ENCODE measurements around the gene ATG101. TPM values are rescaled to one million over a fixed set of nuclear protein-coding genes. Genes with fewer than 3 reads are reported as not detected.
A peak's percentile ranks its signal among the peaks of the same experiment; 100 is the strongest.

Gene ATG101
- total and polyA plus RNA-seq, 2 of the 8 experiments (the other 6 are each of a cell fraction or from before 2014, with no cell fraction given) = 49.8 to 55.9 TPM

GRCh38 chr12:52052468-52053186 is 17.2 kb upstream of the ATG101 start:
- Histone ChIP-seq H3K4ac (replicated peaks; ENCODE audit: insufficient read length, low read depth, low read length) (no peak overlapping the region), H3K4me2 (ENCODE audit: insufficient read depth in 1 of 2, low read depth in 2 of 2, low read length in 2 of 2) (peak overlapping the region in 1 of 2 experiments; percentile 80; a peak in 1 of 4 replicates), H4K8ac (ENCODE audit: extremely low read depth, insufficient read depth, low read length) (no peak overlapping the region), H4K91ac (replicated peaks; ENCODE audit: insufficient read length, low read length) (no peak overlapping the region), H3K18ac (ENCODE audit: extremely low read depth, low read length) (no peak overlapping the region), H3K27me3 (replicated peaks in 1 of 4; ENCODE audit: control insufficient read depth in 3 of 4, extremely low read depth in 1 of 4, insufficient read depth in 3 of 4, low read length in 3 of 4) (peaks cover 4 to 44% (median 36%) of the 10 kb centered on the region in 4 experiments), H3K4me1 (replicated peaks in 1 of 4; ENCODE audit: control insufficient read depth in 3 of 4, insufficient read depth in 4 of 4, low read length in 3 of 4) (peaks cover 0 to 19% (median 9%) of the 10 kb centered on the region in 4 experiments; a peak in 6 of 7 replicates), H2AK5ac (ENCODE audit: low read depth, low read length) (no peak overlapping the region), H3K4me3 (ENCODE audit: extremely low read depth in 1 of 4, insufficient read depth in 2 of 4, low read depth in 3 of 4, low read length in 4 of 4) (no peak overlapping the region), H2BK15ac (ENCODE audit: low read length) (no peak overlapping the region), H3K79me1 (ENCODE audit: low read depth, low read length) (no peaks in the 10 kb centered on the region; the same call in 1 of the 2 replicates), H3K79me2 (ENCODE audit: control insufficient read depth in 1 of 2, insufficient read depth in 2 of 2, low read length in 2 of 2) (no peaks in the 10 kb centered on the region), H2BK20ac (ENCODE audit: low read length) (no peak overlapping the region), H3K27ac (ENCODE audit: low read depth, low read length) (no peak overlapping the region), H3K23me2 (ENCODE audit: low read depth, low read length) (peaks cover 14% of the 10 kb centered on the region), H3K23ac (ENCODE audit: insufficient read length) (no peak overlapping the region), H3K9me3 (ENCODE audit: insufficient read depth in 2 of 2, low read depth in 1 of 2, low read length in 1 of 2) (no peaks in the 10 kb centered on the region), H2AFZ (ENCODE audit: low read length) (no peak overlapping the region), H4K5ac (ENCODE audit: insufficient read length, low read depth, low read length) (no peak overlapping the region), H4K20me1 (replicated peaks in 1 of 2; ENCODE audit: control insufficient read depth in 1 of 2, insufficient read depth in 2 of 2, low read length in 2 of 2) (peaks cover 7 to 28% of the 10 kb centered on the region in 2 experiments), H3K14ac (ENCODE audit: insufficient read length) (no peak overlapping the region), H3K36me3 (ENCODE audit: control insufficient read depth in 2 of 4, insufficient read depth in 4 of 4, low read length in 3 of 4) (peaks cover 0 to 5% (median 0%) of the 10 kb centered on the region in 4 experiments; a peak in 2 of 8 replicates), H3K9ac (replicated peaks in 1 of 4; ENCODE audit: extremely low read depth in 1 of 4, low read depth in 3 of 4, low read length in 3 of 4) (no peak overlapping the region), H2BK5ac (ENCODE audit: low read depth, low read length) (no peak overlapping the region), H2BK120ac (replicated peaks; ENCODE audit: low read depth, low read length) (no peak overlapping the region), H2BK12ac (ENCODE audit: low read depth, low read length) (peak overlapping the region; percentile 20; the same call in 1 of the 2 replicates), H3K56ac (replicated peaks; ENCODE audit: insufficient read length, low read depth, low read length) (no peak overlapping the region)
- no peak for DNase-seq (ENCODE audit: low read depth in 1 of 2, low spot score in 2 of 2)
- no peak for TF ChIP-seq FOSL1 (IDR thresholded peaks at IDR 0.05; ENCODE audit: insufficient read depth, low read depth, low read length)
- TF ChIP-seq SIX5 (IDR thresholded peaks at IDR 0.05; ENCODE audit: low read depth, low read length) = no peak
- no peak for TF ChIP-seq SIRT6 (IDR thresholded peaks at IDR 0.05; ENCODE audit: low read length)
- TF ChIP-seq SAP30 (IDR thresholded peaks at IDR 0.05; ENCODE audit: insufficient read depth, insufficient replicate concordance, low read length) = no peak
- no peak for TF ChIP-seq RAD21 (IDR thresholded peaks at IDR 0.05 in 1 of 2, conservative IDR thresholded peaks at IDR 0.05 in 1 of 2; ENCODE audit: low read depth in 2 of 2, low read length in 2 of 2)
- TF ChIP-seq ASH2L (IDR thresholded peaks at IDR 0.05; ENCODE audit: low read length) = no peak
- TF ChIP-seq CBX8 (IDR thresholded peaks at IDR 0.05; ENCODE audit: borderline replicate concordance, low read depth, low read length) = no peak
- TF ChIP-seq HDAC2 (IDR thresholded peaks at IDR 0.05; ENCODE audit: borderline replicate concordance in 1 of 2, low read depth in 2 of 2, low read length in 2 of 2) = no peak
- ChIA-PET POLR2A (ENCODE audit: partially characterized antibody) (interaction anchor here (0.6 to 3.2 kb wide), 8 partner anchors 9 to 27 kb away, joined by 3 to 38 read pairs (median 11); partner anchors contain the start of gene SMIM41), CTCF (ENCODE audit: partially characterized antibody) (interaction anchor here (1.1 to 34.1 kb wide), 9 partner anchors 11 to 135 kb away, joined by 3 to 1022 read pairs (median 7); partner anchors contain the start of genes ATG101, SMIM41 and TAMALIN)
- WGBS, 2 experiments (ENCODE audit: extremely low coverage in 1 of 2, insufficient coverage in 1 of 2, insufficient read length in 1 of 2, insufficient replicate concordance in 2 of 2, low coverage in 1 of 2, low lambda C conversion rate in 2 of 2, missing lambda C conversion rate in 1 of 2) = 77% methylated on average over 7 of the region's 7 CpGs; no CpG with 5 or more reads in 1 of the 2 experiments
- FAIRE-seq = no peak

All from H1 (cell line).